ENCODE data around the gene PLEKHG5.
A peak's percentile ranks its signal among the peaks of the same experiment; 100 is the strongest.

The PLEKHG5 gene

GRCh38 chr1:6509220-6509918 is 17.9 kb upstream of the PLEKHG5 start:
- DNase-seq = no peak

DNA sequence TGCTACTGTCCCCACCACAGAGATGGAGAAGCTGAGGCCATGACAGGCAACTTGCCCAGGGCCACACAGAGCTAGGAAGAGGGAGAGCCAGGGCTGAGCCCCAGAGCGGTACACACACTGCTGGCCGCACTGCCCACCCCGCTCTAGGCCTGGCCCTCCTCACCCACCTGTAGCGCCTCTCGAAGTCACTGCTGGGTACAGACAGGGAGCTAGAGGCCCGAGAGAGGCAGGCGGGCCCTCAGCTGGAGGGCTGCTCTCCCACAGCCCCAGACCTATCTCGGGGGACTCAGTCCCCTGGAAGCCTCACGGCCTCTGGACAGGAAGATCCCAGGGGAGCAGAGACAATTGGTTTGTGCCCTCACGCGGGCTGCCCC is 17.3 kb upstream of the PLEKHG5 start:
- DNase-seq = no peak

DNA sequence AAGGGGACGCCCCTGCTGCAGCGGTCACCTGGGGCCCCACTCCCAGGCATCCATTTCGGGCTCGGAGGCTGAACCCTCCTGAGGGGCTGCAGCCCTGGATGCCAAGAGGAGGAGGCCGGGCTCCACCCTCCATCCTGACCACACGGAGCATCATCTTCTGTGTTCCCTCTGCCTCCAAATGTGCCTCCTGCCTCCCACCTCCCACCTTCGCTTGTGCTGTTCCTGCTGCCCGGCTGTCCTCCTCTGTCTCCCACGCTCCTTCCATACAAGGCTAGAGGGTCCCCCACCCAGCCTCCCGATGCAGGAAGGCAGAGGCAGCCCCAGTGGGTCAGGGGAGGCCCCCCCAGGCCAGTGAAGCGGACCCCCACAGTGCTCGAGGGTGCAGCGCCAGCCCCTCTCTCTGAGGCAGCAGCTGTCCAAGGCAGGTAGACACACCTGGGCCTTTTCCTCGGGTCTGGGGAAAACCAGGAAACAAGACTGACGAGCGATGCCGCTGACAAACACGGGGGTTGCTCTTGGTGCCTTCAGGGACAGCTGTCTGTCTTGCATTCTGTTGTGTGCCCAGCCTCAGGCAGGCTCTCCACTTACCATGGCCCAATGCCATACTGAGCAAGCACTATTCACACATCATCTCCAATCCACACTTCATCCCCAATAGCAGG is 16.8 kb upstream of the PLEKHG5 start:
- DNase-seq = no peak

DNA sequence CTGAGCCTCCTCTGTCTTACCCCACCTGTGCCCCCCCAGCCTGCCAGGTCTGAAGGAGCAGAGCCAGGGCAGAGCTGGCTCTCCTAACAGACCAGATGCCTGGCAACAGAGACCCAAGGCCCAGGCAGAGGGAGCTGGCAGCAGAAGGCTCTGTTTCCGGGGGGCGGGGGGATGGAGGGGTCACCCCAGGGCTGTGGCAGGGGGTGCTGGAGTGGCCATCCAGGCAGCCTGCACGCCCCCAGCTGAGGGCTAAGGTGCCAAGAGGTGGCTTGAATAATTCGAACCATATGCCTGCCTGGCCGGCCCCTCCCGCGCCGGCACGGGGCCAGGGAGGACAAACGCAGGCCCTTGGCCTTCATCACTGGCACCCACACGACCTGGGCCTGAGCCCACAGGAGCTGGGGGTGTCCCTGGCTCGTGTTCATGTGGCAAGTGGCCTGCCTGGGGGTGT is 16.0 kb upstream of the PLEKHG5 start:
- DNase-seq = no peak

GRCh38 chr1:6507037-6507428 is 15.6 kb upstream of the PLEKHG5 start:
- no peak for DNase-seq

- no peak for DNase-seq
These were observed 15.0 kb upstream of the PLEKHG5 start for GRCh38 chr1:6506210-6507036.

GRCh38 chr1:6505367-6506209 is 14.1 kb upstream of the PLEKHG5 start:
- DNase-seq = no peak

DNA sequence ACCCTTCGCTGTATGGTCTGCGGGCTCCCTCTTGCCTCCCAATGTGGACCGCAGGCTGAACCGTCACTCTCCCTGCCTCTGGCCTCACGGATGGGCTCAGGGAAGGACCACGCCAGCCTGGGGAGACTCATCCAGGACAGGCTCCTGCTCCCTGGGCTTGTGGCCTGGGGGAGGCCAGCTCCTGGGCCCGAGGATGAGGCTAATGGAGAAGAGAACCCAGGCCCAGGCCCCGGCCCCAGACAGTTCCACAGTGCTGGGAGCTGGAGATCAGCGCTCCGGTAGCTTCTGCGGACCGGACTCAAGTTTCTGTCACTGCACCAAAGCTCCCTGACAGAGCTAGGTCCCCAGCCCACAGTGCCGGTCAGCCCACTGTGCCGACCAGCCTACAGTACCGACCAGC is 13.4 kb upstream of the PLEKHG5 start:
- no peak for DNase-seq

- no peak for DNase-seq
These were observed 12.6 kb upstream of the PLEKHG5 start for GRCh38 chr1:6503884-6504602.

DNA sequence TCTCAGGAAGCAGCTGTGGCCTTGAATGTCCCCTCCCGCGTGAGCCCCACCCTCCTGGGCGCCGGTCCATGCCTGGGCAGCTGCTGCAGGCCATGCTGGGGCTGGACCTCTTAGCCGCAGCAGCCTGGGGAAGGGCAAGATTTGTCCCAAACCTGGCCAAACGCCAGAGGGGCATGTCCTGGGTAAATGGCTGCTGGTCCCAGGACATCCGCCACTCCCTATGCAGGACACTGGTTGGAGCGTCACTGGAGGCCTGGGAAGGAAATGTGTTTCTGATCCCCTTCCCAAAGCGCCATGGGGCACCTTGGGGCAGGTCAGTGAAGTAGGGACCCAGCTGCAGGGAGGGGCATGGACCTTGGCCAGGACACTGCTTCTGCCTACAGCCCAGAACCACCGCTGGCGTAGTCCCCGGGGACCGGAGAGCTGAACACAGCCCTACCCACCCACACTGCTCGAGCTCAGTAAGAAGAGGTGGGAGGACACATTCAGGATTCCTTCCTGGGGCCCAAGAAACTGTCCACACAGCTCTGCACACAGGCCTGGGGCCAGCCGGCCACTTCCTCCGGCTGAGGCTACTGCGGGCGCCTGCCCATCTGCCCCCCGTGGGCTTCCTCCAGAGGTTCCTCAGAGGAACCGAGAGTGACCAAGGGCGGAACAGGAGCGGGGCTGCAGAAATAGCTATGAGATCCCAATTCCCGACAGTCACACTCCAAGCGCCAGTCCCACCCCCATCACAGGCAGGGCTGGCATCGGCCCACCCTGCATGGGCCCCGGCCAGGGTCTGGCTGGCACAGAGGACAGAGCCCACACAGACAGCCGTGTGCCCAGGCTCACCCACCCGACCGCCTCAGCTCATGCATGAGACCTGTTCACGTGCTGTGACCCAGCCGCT is 10.8 kb upstream of the PLEKHG5 start:
- no peak for DNase-seq

GRCh38 chr1:6501279-6501813 is 9.9 kb upstream of the PLEKHG5 start:
- no peak for DNase-seq

GRCh38 chr1:6500544-6501278 is 9.2 kb upstream of the PLEKHG5 start:
- DNase-seq = no peak

DNA sequence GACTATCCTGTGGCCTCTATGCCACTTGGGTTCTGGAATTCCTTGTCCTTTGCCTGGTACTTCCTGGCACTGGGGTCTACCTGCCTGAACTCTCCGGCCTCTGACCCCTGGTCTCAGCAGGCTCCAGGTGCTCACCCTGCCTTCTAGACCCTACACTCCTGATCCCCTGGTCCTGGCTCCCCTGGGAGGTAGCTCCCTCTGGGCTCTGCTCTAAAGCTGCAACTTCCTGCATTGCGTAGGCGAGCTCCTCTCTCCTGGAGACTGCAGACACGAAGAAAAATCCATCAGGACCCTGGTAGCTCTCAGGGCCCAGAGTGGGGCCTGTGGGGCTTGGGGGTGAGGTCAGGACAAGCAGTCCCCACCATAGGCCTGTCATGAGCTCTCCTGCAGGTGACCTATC is 7.8 kb upstream of the PLEKHG5 start:
- no peak for DNase-seq

DNA sequence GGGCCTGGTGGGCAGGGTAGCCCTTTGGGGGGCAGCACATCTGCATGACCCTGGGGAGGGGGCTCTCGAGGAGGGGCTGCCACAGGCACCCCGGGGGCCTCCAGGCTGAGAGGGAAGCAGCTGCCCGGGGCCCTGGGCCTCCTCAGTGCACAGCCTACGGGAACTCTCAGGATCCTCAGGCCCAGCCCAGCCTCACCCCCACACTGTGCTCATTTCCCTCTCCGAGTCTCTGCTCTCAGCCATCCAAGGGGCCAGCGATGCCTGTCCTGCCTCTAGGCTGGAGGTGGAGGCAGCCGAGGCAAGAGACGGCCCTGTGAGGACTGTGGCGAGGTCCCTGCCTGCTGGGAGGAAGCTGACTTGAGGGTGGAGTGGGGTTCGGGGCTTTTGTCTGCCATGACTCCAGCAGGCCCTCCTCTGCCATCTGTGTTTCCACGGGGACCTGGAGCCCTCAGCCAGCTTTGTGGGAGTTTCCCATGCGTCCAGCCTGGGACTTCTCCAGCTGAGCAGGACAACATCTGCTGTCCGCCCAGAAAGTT is 7.2 kb upstream of the PLEKHG5 start:
- DNase-seq = no peak

GRCh38 chr1:6497867-6498575 is 6.6 kb upstream of the PLEKHG5 start:
- DNase-seq = no peak

GRCh38 chr1:6497215-6497866 is 5.9 kb upstream of the PLEKHG5 start:
- peak; percentile 43 to 61 for DNase-seq

GRCh38 chr1:6496890-6497214 is 5.4 kb upstream of the PLEKHG5 start:
- no peak for DNase-seq

DNA sequence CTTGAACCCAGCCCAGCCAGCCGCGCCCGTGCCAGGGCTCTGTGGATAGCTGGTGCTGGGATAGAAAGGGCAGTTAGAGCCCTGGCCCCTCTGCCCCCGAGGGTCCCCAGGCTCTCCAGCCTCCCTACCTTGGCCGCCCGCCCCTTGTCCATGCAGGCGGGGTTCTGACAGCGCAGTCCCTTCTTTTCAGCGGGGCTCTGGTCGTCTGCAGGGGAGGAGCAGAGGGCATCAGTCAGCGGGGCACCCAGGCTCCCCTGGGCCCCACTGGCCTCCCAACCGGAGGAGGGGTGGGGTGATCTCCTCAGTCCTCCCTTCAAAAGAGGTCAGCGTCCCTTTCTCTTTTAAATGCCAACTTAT is 4.9 kb upstream of the PLEKHG5 start:
- no peak for DNase-seq

Data from activated T-cell treated with anti-CD3 and anti-CD28 coated beads, Interleukin-2, amount 50 U/mL, for 48 hours (primary cell).